Esophagus (tissue), 2 donors: ENCODE measurements around the gene CROCC2. TPM values are rescaled to one million over a fixed set of nuclear protein-coding genes. Genes with fewer than 3 reads are reported as not detected.

Experiments
- H3K27ac ChIP-seq, 2 donors: one replicate each; pipeline ENCODE4 v1.5.1; 2013; ENCODE audit warnings: low read depth in 2 of 2, mild to moderate bottlenecking in 2 of 2, inconsistent platforms in 1 of 2, low read length in 1 of 2, moderate library complexity in 1 of 2
- H3K27me3 ChIP-seq, 2 donors: one replicate each; pipeline ENCODE4 v1.6.1; 2013; ENCODE audit warnings: low read length in 2 of 2, control low read depth in 1 of 2, mild to moderate bottlenecking in 1 of 2; ENCODE audit not compliant: insufficient read depth in 2 of 2, control insufficient read depth in 1 of 2
- H3K36me3 ChIP-seq, 2 donors: one replicate each; pipeline ENCODE4 v1.6.1; 2013; ENCODE audit warnings: low read length in 1 of 2; ENCODE audit not compliant: control insufficient read depth in 2 of 2, insufficient read depth in 2 of 2
- H3K4me1 ChIP-seq, 2 donors: one replicate each; pipeline ENCODE4 v1.6.1; 2013; ENCODE audit warnings: low read length in 1 of 2; ENCODE audit not compliant: control insufficient read depth in 2 of 2, insufficient read depth in 2 of 2
- H3K4me3 ChIP-seq, 2 donors: one replicate each; pipeline ENCODE4 v1.5.1; 2013; ENCODE audit warnings: low read length in 2 of 2, mild to moderate bottlenecking in 2 of 2, low read depth in 1 of 2, moderate library complexity in 1 of 2
- H3K9me3 ChIP-seq, 2 donors: one replicate each; pipeline ENCODE4 v1.6.1; 2013; ENCODE audit warnings: mild to moderate bottlenecking in 2 of 2, low read depth in 1 of 2, low read length in 1 of 2, moderate library complexity in 1 of 2; ENCODE audit not compliant: control insufficient read depth in 2 of 2, insufficient read depth in 1 of 2
- WGBS, 2 donors: extraction: QIAGEN DNeasy Blood & Tissue Kit; methylation state at CpG; one replicate each; pipeline ENCODE4 v1.1.7; 2013; 5-methylcytosine and 5-hydroxymethylcytosine counted together
- polyA plus RNA-seq, 2 donors: library from polyadenylated mRNA; stranded (reverse); fragments of 200-250 nt; gene quantifications; one replicate each; pipeline ENCODE4 v1.2.3, GENCODE V29; 2013
- donor health status: healthy with polysubstance abuse.
- donor health status: Bipolar disorder and iron deficiency.

The CROCC2 gene
- polyA plus RNA-seq, 2 donors: 0.12 to 0.16 TPM

- Histone ChIP-seq H3K36me3 (peaks cover 0 to 7% of the 10 kb centered on the region in 2 donors), H3K27ac (no peak overlapping the region), H3K4me1 (peaks cover 8 to 13% of the 10 kb centered on the region in 2 donors), H3K27me3 (no peaks in the 10 kb centered on the region), H3K4me3 (no peak overlapping the region), H3K9me3 (no peaks in the 10 kb centered on the region)
- 90 to 91% methylated on average over 9 of the region's 9 CpGs for WGBS, 2 donors
Measured at GRCh38 chr2:241037498-241037897, 131.4 kb downstream of the CROCC2 start.

DNA sequence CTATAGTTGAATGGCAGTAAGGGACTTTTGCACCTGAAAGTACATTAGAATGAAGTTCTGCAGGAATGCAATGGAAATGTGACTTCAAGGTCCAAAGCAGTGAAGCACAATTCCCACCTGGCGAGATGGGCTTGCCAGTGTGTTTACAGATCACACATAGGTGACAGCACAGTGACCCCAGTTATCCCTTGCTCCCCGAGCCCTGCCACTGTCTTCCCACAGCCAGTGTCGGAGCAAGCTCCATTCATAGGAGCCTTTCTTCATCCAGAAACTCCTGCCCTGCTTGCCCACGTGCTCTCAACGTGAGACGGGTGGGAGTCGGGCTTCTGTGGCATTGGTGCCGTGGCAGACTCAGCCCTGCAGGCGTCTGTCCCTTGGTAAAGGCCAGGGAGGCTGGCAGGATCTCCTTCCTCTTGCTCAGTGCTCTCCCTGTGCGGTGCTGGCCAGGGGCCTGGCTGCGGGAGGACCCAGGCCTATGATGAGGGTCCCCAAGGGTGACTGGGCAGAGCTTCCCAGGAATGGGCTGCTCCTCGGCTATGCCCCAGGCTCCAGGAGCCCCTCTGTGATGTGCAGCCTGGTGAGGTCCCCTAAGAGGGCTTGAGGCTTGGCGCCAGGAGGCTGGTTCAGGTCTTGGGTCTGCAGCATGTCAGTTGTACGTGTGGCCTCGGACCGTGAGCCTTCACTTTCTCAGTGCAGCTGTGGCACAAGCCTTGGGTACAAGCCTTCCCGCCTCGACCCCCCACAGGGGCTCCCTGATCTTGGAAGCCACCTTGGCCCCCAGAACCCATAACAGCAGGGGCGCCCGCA lies 132.4 kb downstream of the CROCC2 start:
- WGBS, 2 donors: 88 to 91% methylated on average over 20 of the region's 20 CpGs
- Histone ChIP-seq H3K4me3 (no peak overlapping the region), H3K4me1 (peaks cover 8 to 13% of the 10 kb centered on the region in 2 donors), H3K9me3 (no peaks in the 10 kb centered on the region), H3K36me3 (peaks cover 0 to 7% of the 10 kb centered on the region in 2 donors), H3K27me3 (no peaks in the 10 kb centered on the region), H3K27ac (no peak overlapping the region)

- 82 to 85% methylated on average over 4 of the region's 4 CpGs for WGBS, 2 donors
- Histone ChIP-seq H3K27ac (no peak overlapping the region), H3K36me3 (peaks cover 0 to 5% of the 10 kb centered on the region in 2 donors), H3K4me1 (peaks cover 8 to 13% of the 10 kb centered on the region in 2 donors), H3K27me3 (no peaks in the 10 kb centered on the region), H3K4me3 (no peak overlapping the region), H3K9me3 (peaks cover 0 to under 1% of the 10 kb centered on the region in 2 donors)
Measured at GRCh38 chr2:241039416-241039815, 133.3 kb downstream of the CROCC2 start.

GRCh38 chr2:241040081-241040803 lies 134.1 kb downstream of the CROCC2 start:
- H3K36me3 ChIP-seq: peaks cover 0 to 5% of the 10 kb centered on the region in 2 donors
- WGBS, 2 donors: 90 to 93% methylated on average over 12 to 13 of the region's 13 CpGs

DNA sequence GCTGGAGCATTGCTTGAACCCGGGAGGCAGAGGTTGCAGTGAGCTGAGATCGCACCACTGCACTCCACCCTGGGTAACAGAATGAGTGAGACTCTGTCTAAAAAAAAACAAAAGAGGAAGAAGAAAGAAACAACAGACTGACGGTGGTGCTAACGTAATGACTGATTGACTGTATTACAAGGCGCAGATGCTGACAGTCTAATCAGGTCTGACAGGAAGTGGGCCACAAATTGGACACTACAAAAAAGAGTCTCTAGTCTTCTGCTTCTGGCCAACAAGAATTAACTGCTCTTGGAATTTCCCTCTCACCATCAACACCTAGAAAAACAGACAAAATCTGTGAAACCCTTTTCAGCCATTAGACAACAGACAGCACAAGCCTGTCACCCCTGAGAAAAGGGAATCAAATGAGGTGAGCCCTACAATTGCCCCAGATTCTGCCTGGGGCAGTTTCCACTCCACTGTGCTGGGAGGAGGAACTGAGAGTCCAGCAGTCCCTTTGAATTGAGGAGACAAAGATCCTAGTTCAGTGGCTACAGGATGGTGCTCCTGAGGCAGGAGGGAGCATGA lies 135.5 kb downstream of the CROCC2 start:
- Histone ChIP-seq H3K4me3 (no peak overlapping the region), H3K27me3 (no peaks in the 10 kb centered on the region), H3K4me1 (peaks cover 5 to 8% of the 10 kb centered on the region in 2 donors), H3K27ac (peak overlapping the region in 1 of 2 donors; percentile 17), H3K9me3 (peaks cover 0 to 4% of the 10 kb centered on the region in 2 donors), H3K36me3 (peaks cover 0 to 5% of the 10 kb centered on the region in 2 donors)
- WGBS, 2 donors: 66 to 68% methylated on average over 5 of the region's 5 CpGs

More at GRCh38 chr2:241040081-241040803, 134.1 kb downstream of the CROCC2 start:
- Histone ChIP-seq H3K27me3 (no peaks in the 10 kb centered on the region), H3K4me1 (peaks cover 8 to 13% of the 10 kb centered on the region in 2 donors), H3K9me3 (peaks cover 0 to 4% of the 10 kb centered on the region in 2 donors), H3K27ac (no peak overlapping the region), H3K4me3 (no peak overlapping the region)

Other genes with a start within 250 kb of the CROCC2 start
- gene AQP12B, start 223.5 kb upstream of the CROCC2 start, polyA plus RNA-seq: not detected
- gene AQP12A, start 214.5 kb upstream of the CROCC2 start, polyA plus RNA-seq: not detected
- under 1 TPM; 0.04 to 0.06 TPM for gene KIF1A, start 86.1 kb upstream of the CROCC2 start, polyA plus RNA-seq
- gene AGXT, start 37.5 kb upstream of the CROCC2 start, polyA plus RNA-seq: not detected
- gene MAB21L4, start 10.2 kb upstream of the CROCC2 start, polyA plus RNA-seq: 100 to 1,000 TPM; 181 to 254 TPM
- gene SNED1, start 92.3 kb downstream of the CROCC2 start, polyA plus RNA-seq: 1 to 10 TPM; 3.3 to 3.6 TPM
- 10 to 100 TPM; 21.5 to 32.7 TPM for gene MTERF4, start 196.0 kb downstream of the CROCC2 start, polyA plus RNA-seq
- 1 to 10 TPM; 4.9 to 7.8 TPM for gene PASK, start 243.1 kb downstream of the CROCC2 start, polyA plus RNA-seq
- 10 to 100 TPM; 74.3 to 78.2 TPM for gene PPP1R7, start 244.1 kb downstream of the CROCC2 start, polyA plus RNA-seq